Keratinocyte (primary cell): Measurements from ENCODE around the gene QRICH1. TPM values are rescaled to one million over a fixed set of nuclear protein-coding genes. Genes with fewer than 3 reads are reported as not detected.

Source experiments
- DNase-seq: peaks from one replicate; pipeline ENCODE4 v3.0.0-alpha.2; 2011; ENCODE audit warnings: low read depth, missing footprints, low spot score
- FAIRE-seq: peaks from 2 replicates; lab custom pipeline; 2011; peaks lifted over from hg19 to GRCh38; lab: Jason Lieb, UNC
- H2AFZ ChIP-seq: 2 replicates; pipeline ENCODE4 v1.6.0; 2012; ENCODE audit warnings: low read length, control low read depth, inconsistent platforms; ENCODE audit not compliant: control insufficient read depth
- H3K27ac ChIP-seq: 2 replicates; pipeline ENCODE4 v1.5.1; 2011; ENCODE audit warnings: low read length; ENCODE audit not compliant: control insufficient read depth, insufficient read depth
- H3K27me3 ChIP-seq: 3 replicates; pipeline ENCODE4 v1.6.0; 2011; ENCODE audit warnings: low read length; ENCODE audit not compliant: control insufficient read depth, insufficient read depth; ENCODE audit errors: extremely low read depth
- H3K36me3 ChIP-seq, 2 experiments: 2 replicates in 1 of 2; 3 replicates in 1 of 2; pipeline ENCODE4 v1.5.1; 2011; ENCODE audit warnings: low read length in 2 of 2, mild to moderate bottlenecking in 1 of 2; ENCODE audit not compliant: control insufficient read depth in 2 of 2, insufficient read depth in 2 of 2; ENCODE audit errors: extremely low read depth in 1 of 2
- H3K4me1 ChIP-seq: 3 replicates; pipeline ENCODE4 v1.5.1; 2011; ENCODE audit warnings: low read length; ENCODE audit not compliant: control insufficient read depth, insufficient read depth; ENCODE audit errors: extremely low read depth
- H3K4me2 ChIP-seq: 3 replicates; pipeline ENCODE4 v1.6.0; 2011; ENCODE audit warnings: low read depth, low read length; ENCODE audit not compliant: control insufficient read depth, insufficient read depth; ENCODE audit errors: extremely low read depth
- H3K4me3 ChIP-seq, 3 experiments: fragments of 200-600 bp in 1 of 3; sonication (generic) in 1 of 3; 2 replicates in 2 of 3; 3 replicates in 1 of 3; pipeline ENCODE4 v1.5.1; 2011 to 2016; ENCODE audit warnings: low read length in 3 of 3, mild to moderate bottlenecking in 3 of 3, control low read depth in 2 of 3, inconsistent platforms in 1 of 3, low read depth in 1 of 3, mixed read lengths in 1 of 3, mixed run types in 1 of 3, moderate library complexity in 1 of 3; ENCODE audit not compliant: control insufficient read depth in 2 of 3, insufficient read depth in 2 of 3; ENCODE audit errors: extremely low read depth in 1 of 3
- H3K79me2 ChIP-seq: 2 replicates; pipeline ENCODE4 v1.6.0; 2012; ENCODE audit warnings: low read length; ENCODE audit not compliant: control insufficient read depth, insufficient read depth
- H3K9ac ChIP-seq: 3 replicates; pipeline ENCODE4 v1.6.0; 2011; ENCODE audit warnings: low read length; ENCODE audit not compliant: control insufficient read depth, insufficient read depth; ENCODE audit errors: extremely low read depth
- H3K9me1 ChIP-seq: 3 replicates; pipeline ENCODE4 v1.6.0; 2011; ENCODE audit warnings: low read length; ENCODE audit not compliant: control insufficient read depth, insufficient read depth; ENCODE audit errors: extremely low read depth
- H3K9me3 ChIP-seq: 2 replicates; pipeline ENCODE4 v1.5.1; 2012; ENCODE audit warnings: low read depth, low read length; ENCODE audit not compliant: control insufficient read depth
- H4K20me1 ChIP-seq: 3 replicates; pipeline ENCODE4 v1.6.0; 2011; ENCODE audit warnings: low read length; ENCODE audit not compliant: control insufficient read depth, insufficient read depth; ENCODE audit errors: extremely low read depth
- EZH2 ChIP-seq: IDR thresholded peaks from one replicate; pipeline ENCODE4 v1.6.1; 2012; ENCODE audit warnings: inconsistent platforms, mild to moderate bottlenecking, low read length, moderate library complexity
- dilution Hi-C: fragments of 300-500 bp; cut with MboI; formaldehyde crosslinking; loops from one replicate; pipeline ENCODE4 v1.7.0; 2020; ENCODE audit warnings: low sequenced_read_pairs; ENCODE audit not compliant: extremely low pct_ligation_motif_present
- polyA plus RNA-seq, 5 experiments: library from polyadenylated mRNA; depleted of rRNA in 3 of 5; stranded (reverse) in 3 of 5; stranded (forward) in 1 of 5; unstranded in 1 of 5; fragments of >200 nt; gene quantifications; 1 replicate in 1 of 5; 2 replicates in 3 of 5; 3 replicates in 1 of 5; pipeline versions ENCODE4 v1.2.1 to v1.2.3, GENCODE V29; 2011 to 2012; ENCODE audit warnings: missing spikeins in 2 of 5, low read depth in 1 of 5, low replicate concordance in 1 of 5
- TF ChIP-seq, protein P1 (sequence below), 3 experiments: IDR thresholded peaks in 1 of 3; conservative IDR thresholded peaks in 1 of 3; optimal IDR thresholded peaks in 1 of 3; 2 replicates in 2 of 3; 3 replicates in 1 of 3; pipeline versions ENCODE3 to v1.5.1; 2011; ENCODE audit warnings: low read length in 3 of 3, mild to moderate bottlenecking in 3 of 3, moderate library complexity in 2 of 3, control low read depth in 1 of 3, inconsistent platforms in 1 of 3; ENCODE audit not compliant: insufficient read depth in 2 of 3; ENCODE audit errors: extremely low read depth in 1 of 3

Gene QRICH1
- polyA plus RNA-seq, 1 donor (not counting 4 experiments of a cell fraction or from before 2014, with no cell fraction given), result 60.4 TPM

DNA sequence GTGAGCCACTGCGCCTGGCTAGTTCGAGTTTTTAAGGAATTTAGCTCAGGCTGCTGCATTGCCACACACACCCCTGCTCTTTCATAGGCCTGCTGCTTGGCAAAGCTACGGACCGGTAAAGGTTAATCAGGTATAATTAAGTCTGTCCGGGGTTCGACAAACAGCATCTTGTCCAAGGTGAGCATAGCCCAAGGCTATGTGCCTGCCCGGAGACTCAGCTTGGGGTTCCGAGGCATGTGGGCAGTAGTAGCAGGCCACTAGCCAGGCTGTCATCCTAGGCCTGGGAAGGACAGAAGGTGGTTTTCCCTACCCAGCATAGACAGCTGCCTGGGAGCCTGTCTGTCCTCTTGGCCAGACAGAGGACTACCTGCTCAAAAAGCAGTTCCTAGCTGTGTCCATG lies 97.2 kb downstream of the QRICH1 start:
- no peak overlapping the region for H2AFZ ChIP-seq
- H3K4me1 ChIP-seq, result peaks cover 2% of the 10 kb centered on the region
- TF ChIP-seq, protein P1, sequence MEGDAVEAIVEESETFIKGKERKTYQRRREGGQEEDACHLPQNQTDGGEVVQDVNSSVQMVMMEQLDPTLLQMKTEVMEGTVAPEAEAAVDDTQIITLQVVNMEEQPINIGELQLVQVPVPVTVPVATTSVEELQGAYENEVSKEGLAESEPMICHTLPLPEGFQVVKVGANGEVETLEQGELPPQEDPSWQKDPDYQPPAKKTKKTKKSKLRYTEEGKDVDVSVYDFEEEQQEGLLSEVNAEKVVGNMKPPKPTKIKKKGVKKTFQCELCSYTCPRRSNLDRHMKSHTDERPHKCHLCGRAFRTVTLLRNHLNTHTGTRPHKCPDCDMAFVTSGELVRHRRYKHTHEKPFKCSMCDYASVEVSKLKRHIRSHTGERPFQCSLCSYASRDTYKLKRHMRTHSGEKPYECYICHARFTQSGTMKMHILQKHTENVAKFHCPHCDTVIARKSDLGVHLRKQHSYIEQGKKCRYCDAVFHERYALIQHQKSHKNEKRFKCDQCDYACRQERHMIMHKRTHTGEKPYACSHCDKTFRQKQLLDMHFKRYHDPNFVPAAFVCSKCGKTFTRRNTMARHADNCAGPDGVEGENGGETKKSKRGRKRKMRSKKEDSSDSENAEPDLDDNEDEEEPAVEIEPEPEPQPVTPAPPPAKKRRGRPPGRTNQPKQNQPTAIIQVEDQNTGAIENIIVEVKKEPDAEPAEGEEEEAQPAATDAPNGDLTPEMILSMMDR (optimal IDR thresholded peaks at IDR 0.05 in 1 of 3, IDR thresholded peaks at IDR 0.05 in 1 of 3, conservative IDR thresholded peaks at IDR 0.05 in 1 of 3; ENCODE audit: extremely low read depth in 1 of 3, insufficient read depth in 2 of 3, low read length in 3 of 3), result no peak
- no peak for TF ChIP-seq EZH2
- H3K4me2 ChIP-seq, result no peak overlapping the region
- H3K27me3 ChIP-seq, result no peaks in the 10 kb centered on the region
- H3K9me1 ChIP-seq, result no peaks in the 10 kb centered on the region
- no peak overlapping the region for H3K27ac ChIP-seq
- H3K9me3 ChIP-seq, result no peaks in the 10 kb centered on the region
- no peak overlapping the region for H3K9ac ChIP-seq
- H3K4me3 ChIP-seq, result no peak overlapping the region
- FAIRE-seq (no peak), DNase-seq (no peak)
- H3K79me2 ChIP-seq, result no peaks in the 10 kb centered on the region
- H4K20me1 ChIP-seq, result no peaks in the 10 kb centered on the region
- no peaks in the 10 kb centered on the region for H3K36me3 ChIP-seq
- dilution Hi-C loops, result no loop called here

DNA sequence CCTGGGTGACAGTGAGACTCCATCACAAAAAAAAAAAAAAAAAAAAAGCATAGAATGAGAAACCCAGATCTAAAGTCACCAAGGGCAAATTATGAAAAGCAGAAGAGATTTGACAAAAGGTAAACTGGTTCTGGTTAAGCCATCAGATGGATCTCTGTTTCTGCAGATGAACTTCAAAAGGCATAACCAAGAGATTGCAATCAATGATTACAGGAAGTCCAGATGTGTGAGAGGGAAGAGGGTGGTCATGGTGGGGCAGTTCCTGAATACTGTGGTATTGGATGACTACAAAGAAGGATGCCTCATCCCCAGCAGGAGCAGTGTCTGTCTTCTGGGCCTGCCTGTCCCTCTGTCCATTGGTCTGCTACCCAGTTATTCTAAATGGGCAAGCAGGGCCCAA lies 100.0 kb downstream of the QRICH1 start:
- H3K27me3 ChIP-seq, result no peaks in the 10 kb centered on the region
- no peaks in the 10 kb centered on the region for H3K79me2 ChIP-seq
- no peak for FAIRE-seq
- H3K9me3 ChIP-seq, result no peaks in the 10 kb centered on the region
- H3K9me1 ChIP-seq, result no peaks in the 10 kb centered on the region
- dilution Hi-C loops, result no loop called here
- no peaks in the 10 kb centered on the region for H4K20me1 ChIP-seq
- no peak overlapping the region for H3K4me2 ChIP-seq
- H3K4me3 ChIP-seq, result no peak overlapping the region
- no peak overlapping the region for H3K27ac ChIP-seq
- H2AFZ ChIP-seq, result no peak overlapping the region
- TF ChIP-seq, protein P1 (optimal IDR thresholded peaks at IDR 0.05 in 1 of 3, IDR thresholded peaks at IDR 0.05 in 1 of 3, conservative IDR thresholded peaks at IDR 0.05 in 1 of 3; ENCODE audit: extremely low read depth in 1 of 3, insufficient read depth in 2 of 3, low read length in 3 of 3), result no peak
- no peak for TF ChIP-seq EZH2
- DNase-seq, result no peak
- no peaks in the 10 kb centered on the region for H3K36me3 ChIP-seq
- H3K9ac ChIP-seq, result no peak overlapping the region
- peaks cover 15% of the 10 kb centered on the region for H3K4me1 ChIP-seq
